HG02678 (cell line): Measurements from ENCODE around the gene CIB1.
"Not testable (repeated sequence)": the region's sequence is repeated elsewhere in the genome, so short reads cannot be mapped to it uniquely, and the experiment has no call there.

Experiments used
- ATAC-seq: cut with Tn5 transposase; IDR thresholded peaks from one replicate; pipeline ENCODE4 v1.9.1; 2021; ENCODE audit warnings: mild to moderate bottlenecking, moderate library complexity; ENCODE audit not compliant: unreplicated experiment

The CIB1 gene

GRCh38 chr15:90233387-90234095, at the start of gene CIB1:
CIB1 (minus strand) TSS chr15:90233941; CDS start chr15:90233885, 56 bp downstream.
- ATAC-seq = peak; percentile 90

GRCh38 chr15:90281637-90282036, 47.9 kb upstream of the CIB1 start:
- not testable (repeated sequence) for ATAC-seq

DNA sequence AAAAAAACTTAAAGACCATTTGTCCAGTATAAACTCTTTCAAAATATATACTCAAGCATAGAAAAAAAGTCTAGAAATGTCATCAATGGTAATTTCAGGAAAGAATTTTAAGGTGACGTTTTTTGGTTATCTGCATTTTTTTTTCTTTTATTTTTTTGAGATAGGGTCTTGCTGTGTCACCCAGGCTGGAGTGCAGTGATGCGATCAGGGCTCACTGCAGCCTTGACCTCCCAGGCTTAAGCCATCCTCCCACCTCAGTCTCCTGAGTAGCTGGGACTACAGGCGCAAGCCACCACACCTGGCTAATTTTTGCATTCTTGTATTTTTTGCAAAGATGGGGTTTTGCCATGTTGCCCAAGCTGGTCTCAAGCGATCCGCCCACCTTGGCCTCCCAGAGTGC, 47.0 kb upstream of the CIB1 start:
- ATAC-seq = not testable (repeated sequence)

DNA sequence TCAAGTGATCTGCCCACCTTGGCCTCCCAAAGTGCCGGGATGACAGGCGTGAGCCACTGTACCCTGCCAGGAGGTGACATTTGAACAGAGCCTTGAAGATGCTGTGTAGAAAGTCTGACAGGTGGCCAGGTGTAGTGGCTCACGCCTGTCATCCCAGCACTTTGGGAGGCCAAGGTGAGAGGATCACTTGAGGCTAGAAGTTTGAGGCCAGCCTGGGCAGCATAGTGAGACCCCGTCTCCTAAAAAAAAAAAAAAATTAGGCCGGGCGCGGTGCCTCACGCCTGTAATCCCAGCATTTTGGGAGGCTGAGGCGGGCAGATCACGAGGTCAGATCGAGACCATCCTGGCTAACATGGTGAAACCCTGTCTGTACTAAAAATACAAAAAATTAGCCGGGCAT, 44.7 kb upstream of the CIB1 start:
- ATAC-seq = not testable (repeated sequence)

- no peak for ATAC-seq
Observed at GRCh38 chr15:90271459-90272166, 37.9 kb upstream of the CIB1 start.

DNA sequence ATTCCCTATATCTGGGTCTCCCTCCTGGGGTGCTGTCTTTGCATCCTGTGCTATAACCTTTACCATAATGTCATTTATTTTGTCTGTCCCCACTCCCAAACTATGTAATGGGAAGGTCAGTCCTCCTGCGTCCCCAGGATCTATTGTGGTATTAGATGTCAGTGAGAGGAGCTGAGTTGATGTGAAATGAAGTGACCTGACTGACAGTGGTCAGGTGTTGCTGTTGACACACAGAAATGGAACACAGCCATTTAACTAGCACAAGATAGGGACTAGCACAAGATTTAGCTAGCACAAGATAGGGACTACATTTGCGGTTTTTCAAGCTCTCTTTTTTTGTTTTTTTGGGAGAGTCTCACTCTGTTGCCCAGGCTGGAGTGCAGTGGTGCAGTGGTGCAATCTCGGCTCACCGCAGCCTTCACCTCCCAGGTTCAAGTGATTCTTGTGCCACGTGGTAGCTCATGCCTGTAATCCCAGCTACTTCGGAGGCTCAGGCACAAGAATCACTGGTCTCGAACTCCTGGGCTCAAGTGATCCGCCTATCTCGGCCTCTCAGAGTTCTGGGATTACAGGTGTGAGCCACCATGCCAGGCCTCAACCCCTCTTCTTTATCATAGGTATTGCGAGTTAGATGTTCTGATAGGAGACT, 36.9 kb upstream of the CIB1 start:
- no peak for ATAC-seq

DNA sequence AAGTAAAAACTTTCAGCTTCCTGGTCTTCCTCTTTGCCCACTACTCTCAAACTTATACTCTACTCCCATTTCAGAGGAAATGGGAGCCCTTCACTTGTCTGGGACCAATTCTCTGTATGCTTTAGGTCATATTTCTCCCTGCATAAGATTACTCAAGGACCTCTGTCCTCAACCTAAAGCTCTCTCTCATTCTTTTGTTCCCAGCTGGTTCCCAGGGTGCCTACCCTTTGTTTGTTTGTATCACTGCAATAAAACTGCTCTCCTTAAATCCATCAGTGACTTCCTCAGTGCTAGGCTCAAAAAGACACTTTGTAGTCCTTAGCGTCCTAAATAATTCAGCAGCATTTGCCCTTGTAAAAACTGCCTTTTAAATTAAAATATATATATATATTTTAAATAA, 34.7 kb upstream of the CIB1 start:
- no peak for ATAC-seq

DNA sequence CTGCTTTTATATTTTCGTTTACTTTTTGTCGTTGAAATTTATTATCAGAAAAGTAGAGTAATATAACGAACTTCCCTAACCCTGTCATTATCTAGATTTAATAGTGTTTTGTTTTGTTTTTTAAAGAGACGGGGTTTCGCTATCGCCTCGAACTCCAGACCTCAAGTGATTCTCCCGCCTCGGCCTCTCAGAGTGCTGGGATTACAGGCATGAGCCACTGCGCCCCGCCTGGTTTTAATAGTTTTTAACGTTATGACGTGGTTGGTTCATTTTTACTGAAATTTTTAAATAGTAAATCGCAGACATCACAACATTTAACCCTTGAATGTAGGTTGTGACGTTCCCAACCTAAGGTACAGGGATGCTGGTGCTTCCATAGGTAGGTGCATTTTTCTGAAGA, 32.7 kb upstream of the CIB1 start:
- ATAC-seq = no peak

GRCh38 chr15:90266061-90266431, 32.3 kb upstream of the CIB1 start:
- ATAC-seq = no peak

- ATAC-seq = peak; percentile 93
Observed at GRCh38 chr15:90265271-90266060, 31.7 kb upstream of the CIB1 start, which contains the start of gene NGRN. NGRN (plus strand) TSS chr15:90265672; CDS start chr15:90265713, 41 bp downstream.

DNA sequence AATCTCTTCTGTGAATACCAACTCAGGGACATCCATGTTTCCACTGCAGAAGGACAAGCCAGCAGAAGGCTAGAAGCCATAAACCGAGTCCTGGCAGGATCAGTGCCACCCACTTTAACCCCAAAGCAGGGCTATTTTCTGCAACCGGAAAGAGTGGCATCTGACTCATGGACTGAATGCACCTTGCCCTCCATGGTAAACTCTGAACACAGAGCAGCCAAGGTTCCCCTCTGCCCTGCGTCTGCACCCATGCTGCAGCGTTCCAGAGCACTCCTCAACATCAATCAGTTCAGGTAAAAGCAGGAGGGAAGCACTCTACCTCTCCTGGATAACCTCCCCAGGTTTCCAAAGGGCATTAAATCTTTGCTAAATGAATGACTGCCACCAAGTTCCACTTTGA, 30.9 kb upstream of the CIB1 start:
- ATAC-seq = no peak

DNA sequence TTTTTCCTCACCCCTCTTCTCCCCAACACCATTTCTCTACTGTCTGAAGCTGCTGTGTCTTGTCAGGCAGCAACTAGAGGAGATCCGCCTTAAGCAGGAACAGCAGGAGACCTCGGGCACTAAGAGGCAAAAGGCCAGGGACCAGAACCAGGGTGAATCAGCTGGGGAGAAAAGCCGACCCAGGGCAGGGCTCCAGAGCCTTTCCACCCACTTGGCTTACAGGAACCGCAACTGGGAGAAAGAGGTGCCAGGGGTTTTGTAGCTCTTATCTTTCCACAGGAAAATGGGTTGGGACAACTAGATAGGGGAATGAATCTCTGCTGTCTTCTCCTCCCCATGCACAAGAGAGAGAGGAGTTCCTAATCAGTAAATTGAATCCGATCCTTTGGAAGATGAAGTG, 28.7 kb upstream of the CIB1 start:
- no peak for ATAC-seq

DNA sequence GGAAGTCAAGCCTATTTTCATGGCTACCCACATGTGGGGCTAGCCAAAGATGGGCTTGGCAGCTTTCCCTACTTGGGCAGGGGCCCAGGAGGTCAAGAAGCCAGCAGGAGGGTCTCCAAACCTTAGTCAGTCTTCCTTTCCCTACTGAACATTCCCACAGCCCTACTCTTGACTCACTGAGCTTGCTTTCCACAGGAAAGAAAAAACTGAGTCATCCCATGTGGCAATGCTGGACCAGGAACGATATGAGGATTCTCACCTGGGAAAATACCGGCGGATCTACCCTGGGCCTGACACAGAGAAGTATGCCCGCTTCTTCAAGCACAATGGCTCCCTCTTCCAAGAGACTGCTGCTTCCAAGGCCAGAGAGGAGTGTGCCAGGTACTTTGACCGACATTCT, 28.1 kb upstream of the CIB1 start:
- no peak for ATAC-seq

- not testable (repeated sequence) for ATAC-seq
Observed at GRCh38 chr15:90260731-90261130, 27.0 kb upstream of the CIB1 start.

GRCh38 chr15:90259524-90259923, 25.8 kb upstream of the CIB1 start:
- peak; percentile 71 for ATAC-seq

GRCh38 chr15:90257776-90258175, 24.0 kb upstream of the CIB1 start:
- ATAC-seq = no peak

DNA sequence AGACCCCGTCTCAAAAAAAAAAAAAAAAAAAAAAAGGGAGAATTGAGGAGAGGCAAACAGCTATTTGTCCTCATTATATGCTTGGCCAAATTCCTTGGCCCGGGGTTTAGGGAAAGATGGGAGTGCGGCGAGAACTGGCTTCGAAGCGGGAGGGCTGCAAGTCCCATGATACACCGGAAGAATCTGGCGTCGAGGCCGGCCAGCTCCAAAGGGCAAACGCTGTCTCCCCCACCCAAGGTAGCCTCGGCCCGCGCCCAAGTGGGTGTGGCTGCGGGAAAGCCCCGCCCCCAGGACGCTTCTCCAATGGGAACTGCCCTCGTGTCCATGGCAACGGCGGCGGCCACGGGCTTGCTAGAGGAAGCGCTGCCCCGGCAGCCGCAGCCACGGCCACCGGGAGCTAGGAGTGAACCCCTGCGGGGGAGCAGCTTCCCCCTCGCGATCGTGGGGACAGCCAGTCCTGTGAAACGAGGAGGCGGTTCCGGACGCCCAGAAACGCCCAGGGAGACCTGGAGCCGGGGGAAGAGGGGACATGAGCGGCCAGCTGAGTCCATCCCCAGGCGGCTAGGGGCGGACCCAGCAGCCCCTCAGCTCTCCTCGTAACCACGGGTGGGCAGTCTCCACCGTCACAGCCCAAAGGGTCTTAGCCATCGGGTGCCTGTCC, 15.6 kb upstream of the CIB1 start, which contains the start of gene TTLL13:
TSS of gene TTLL13 (plus strand) at position 354 of the 661 bp plus-strand sequence. CDS start 1,075 bp downstream, outside the sequence.
- peak; percentile 74 for ATAC-seq

- ATAC-seq = no peak
Observed at GRCh38 chr15:90248789-90249202, 15.1 kb upstream of the CIB1 start.

DNA sequence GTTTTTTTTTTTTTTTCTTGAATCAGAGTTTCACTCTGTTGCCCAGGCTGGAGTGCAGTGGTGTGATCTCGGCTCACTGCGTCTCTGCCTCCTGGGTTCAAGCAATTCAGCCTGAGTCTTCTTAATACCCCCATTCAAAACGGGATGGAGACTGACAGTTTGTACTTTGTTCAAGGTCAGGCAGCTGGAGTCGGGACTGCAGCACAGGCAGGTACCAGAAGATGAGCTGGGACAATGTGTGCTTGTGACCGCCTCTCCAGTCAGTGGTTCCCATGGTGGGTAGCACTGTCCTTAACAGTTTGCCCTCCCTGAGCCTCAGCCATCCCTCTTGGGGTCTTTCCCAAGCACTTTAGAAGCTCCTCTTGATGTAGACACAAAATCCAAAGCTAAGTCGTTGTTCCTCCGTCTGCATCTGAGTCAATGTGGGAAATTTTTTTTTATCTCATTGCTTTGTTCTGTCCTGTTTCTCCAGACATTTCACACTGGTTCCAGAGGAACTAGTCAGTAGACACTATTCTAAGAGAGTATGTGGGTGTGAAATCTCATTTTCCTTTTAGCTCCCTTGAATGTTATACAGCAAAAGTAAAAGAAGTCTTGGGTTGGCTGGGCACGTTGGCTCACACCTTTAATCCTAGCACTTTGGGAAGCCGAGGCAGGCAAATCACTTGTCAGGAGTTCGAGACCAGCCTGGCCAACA, 10.3 kb upstream of the CIB1 start:
- ATAC-seq = no peak
